ENCODE results near the gene MTMR11. TPM values are rescaled to one million over a fixed set of nuclear protein-coding genes. Genes with fewer than 3 reads are reported as not detected.

The MTMR11 gene
- total RNA-seq, 1 donor from 2014 or later = 39.3 TPM

DNA sequence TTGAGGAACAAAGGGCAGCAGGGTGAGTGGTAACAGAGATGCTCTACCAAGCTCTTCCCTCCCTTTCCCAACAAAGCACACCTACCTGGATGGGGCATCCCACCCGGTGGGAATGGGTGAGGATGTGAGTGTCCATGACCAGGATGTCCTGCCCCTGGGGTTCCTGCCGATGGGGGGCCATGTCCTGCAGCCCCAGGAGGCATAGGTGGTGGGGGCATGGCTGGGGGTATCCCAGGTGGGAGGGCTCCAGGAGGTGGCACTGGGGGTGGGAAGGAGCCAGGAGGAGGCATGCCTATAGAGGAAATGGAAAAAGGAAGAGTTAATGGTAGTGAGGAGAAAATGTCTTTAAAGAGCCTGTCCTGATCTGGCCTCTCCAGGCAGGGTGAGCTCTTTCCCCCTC, 10.9 kb downstream of the MTMR11 start:
- DNase-seq (ENCODE audit: low spot score in 2 of 2, unreplicated experiment in 2 of 2) = no peak
- Mint-ChIP-seq H3K4me1 (peaks cover 35% of the 10 kb centered on the region), H3K27me3 (ENCODE audit: low read depth) (no peaks in the 10 kb centered on the region), H3K27ac (no peak overlapping the region), H3K36me3 (peaks cover 41% of the 10 kb centered on the region), H3K9me3 (no peaks in the 10 kb centered on the region), H3K4me3 (peak overlapping the region; percentile 99)
- TF ChIP-seq, protein P1, sequence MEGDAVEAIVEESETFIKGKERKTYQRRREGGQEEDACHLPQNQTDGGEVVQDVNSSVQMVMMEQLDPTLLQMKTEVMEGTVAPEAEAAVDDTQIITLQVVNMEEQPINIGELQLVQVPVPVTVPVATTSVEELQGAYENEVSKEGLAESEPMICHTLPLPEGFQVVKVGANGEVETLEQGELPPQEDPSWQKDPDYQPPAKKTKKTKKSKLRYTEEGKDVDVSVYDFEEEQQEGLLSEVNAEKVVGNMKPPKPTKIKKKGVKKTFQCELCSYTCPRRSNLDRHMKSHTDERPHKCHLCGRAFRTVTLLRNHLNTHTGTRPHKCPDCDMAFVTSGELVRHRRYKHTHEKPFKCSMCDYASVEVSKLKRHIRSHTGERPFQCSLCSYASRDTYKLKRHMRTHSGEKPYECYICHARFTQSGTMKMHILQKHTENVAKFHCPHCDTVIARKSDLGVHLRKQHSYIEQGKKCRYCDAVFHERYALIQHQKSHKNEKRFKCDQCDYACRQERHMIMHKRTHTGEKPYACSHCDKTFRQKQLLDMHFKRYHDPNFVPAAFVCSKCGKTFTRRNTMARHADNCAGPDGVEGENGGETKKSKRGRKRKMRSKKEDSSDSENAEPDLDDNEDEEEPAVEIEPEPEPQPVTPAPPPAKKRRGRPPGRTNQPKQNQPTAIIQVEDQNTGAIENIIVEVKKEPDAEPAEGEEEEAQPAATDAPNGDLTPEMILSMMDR (IDR thresholded peaks at IDR 0.05; ENCODE audit: unreplicated experiment) = no peak

DNA sequence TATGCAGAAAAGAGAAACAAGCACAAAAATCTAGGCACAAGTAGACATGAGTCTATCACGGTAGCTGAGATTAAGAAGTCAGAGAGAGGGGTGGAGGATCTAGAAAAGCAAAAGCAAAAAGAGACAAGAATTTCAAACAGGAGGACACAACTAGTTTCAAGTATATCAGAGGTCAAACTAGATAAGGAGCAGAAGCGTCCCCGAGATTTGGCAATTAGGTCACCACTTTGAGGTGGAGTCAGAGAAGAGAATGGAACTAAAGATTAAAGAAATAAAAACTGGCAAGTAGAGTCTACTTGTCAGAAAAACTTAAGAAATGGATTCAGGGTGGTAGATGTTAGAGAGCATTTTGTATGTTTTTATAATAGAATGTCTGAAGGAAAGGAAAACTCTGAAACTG, 11.3 kb downstream of the MTMR11 start:
- H3K4me1 Mint-ChIP-seq = peaks cover 35% of the 10 kb centered on the region
- DNase-seq (ENCODE audit: low spot score in 2 of 2, unreplicated experiment in 2 of 2) = no peak
- H3K9me3 Mint-ChIP-seq = no peaks in the 10 kb centered on the region
- peaks cover 37% of the 10 kb centered on the region for H3K36me3 Mint-ChIP-seq
- TF ChIP-seq, protein P1 (IDR thresholded peaks at IDR 0.05; ENCODE audit: unreplicated experiment) = no peak
- peak overlapping the region; percentile 99 for H3K4me3 Mint-ChIP-seq
- no peaks in the 10 kb centered on the region for H3K27me3 Mint-ChIP-seq (ENCODE audit: low read depth)
- peak overlapping the region; percentile 10 for H3K27ac Mint-ChIP-seq

DNA sequence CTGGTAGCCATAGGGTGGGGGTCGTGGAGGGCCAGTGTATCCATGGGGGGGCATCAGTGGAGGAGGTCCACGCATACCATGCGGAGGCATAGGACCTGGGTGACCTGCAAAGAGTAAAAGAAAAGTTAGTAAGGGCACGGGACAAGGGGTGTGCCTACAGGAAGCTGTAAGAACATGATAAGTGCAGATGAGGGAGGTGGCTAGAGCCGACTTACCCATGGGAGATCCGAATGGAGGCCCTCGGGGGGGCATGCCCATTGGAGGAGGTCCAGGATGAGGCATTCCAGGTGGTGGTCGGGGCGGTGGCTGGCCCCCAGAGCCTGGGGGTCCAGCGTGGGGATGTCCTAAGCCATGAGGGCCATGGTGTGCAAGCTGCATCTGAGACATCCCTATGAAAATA, 13.1 kb downstream of the MTMR11 start:
- Mint-ChIP-seq H3K27me3 (ENCODE audit: low read depth) (no peaks in the 10 kb centered on the region), H3K27ac (no peak overlapping the region), H3K36me3 (peaks cover 36% of the 10 kb centered on the region), H3K4me1 (peaks cover 25% of the 10 kb centered on the region), H3K9me3 (no peaks in the 10 kb centered on the region), H3K4me3 (no peak overlapping the region)
- TF ChIP-seq, protein P1 (IDR thresholded peaks at IDR 0.05; ENCODE audit: unreplicated experiment) = no peak
- DNase-seq (ENCODE audit: low spot score in 2 of 2, unreplicated experiment in 2 of 2) = no peak

DNA sequence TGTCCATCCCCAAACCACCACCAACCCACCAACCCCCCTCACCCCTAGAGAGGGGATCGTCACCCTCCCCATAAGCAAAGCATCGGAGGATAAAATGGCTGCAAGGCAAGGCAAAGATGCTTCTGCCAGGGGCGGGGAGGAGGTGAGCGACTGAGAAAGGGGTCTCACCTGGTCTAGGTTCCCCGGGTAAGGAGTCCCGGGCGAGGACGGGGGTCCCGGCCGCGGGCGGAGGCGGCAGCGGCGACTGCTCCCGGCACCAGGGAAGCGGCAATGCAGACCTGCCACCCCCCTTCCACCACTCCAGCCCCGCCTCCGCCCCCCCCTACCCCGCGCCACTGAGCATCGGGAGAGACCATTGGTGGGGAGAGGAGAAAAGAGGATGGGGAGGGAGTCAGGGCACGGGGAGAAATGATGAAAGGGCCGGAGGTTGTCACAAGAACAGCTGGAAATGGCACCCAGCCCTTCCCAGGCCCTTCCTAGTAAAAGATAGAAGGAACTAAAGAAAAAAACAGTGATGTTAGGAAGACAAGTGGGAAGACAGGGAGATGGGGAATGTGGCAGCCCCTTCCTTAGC, 19.0 kb downstream of the MTMR11 start, which contains the start of gene SV2A:
Gene SV2A (minus strand): TSS at position 274 of the 574 bp plus-strand sequence. CDS start 4,004 bp downstream, outside the sequence.
- DNase-seq (ENCODE audit: low spot score in 2 of 2, unreplicated experiment in 2 of 2) = peak; percentile 45 to 53
- H3K4me3 Mint-ChIP-seq = peak within 1 kb of the TSS; percentile 85
- TF ChIP-seq, protein P1 (IDR thresholded peaks at IDR 0.05; ENCODE audit: unreplicated experiment) = no peak
- H3K9me3 Mint-ChIP-seq = no peaks in the 10 kb centered on the region
- no peaks in the 10 kb centered on the region for H3K27me3 Mint-ChIP-seq (ENCODE audit: low read depth)
- H3K27ac Mint-ChIP-seq = peak within 1 kb of the TSS; percentile 71
- peaks cover 14% of the 10 kb centered on the region for H3K36me3 Mint-ChIP-seq
- H3K4me1 Mint-ChIP-seq = peaks cover 27% of the 10 kb centered on the region

DNA sequence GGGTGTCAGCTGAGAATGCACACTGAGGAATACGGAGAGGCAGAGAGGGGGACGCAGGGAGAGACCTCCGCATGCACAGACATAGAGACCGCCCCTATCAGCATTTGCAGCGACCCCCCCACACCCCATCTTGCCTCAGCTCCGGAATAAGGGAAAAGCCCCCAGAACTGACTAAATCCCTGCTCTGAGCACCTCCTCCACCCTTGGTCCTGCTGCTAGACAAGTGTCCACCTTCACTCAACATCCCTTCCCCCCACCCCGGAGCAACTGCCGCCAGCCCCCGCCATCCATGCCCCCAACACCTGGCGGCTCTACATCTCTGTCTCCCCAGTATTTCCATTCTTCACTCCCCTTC, 19.8 kb downstream of the MTMR11 start:
- no peak overlapping the region for H3K27ac Mint-ChIP-seq
- H3K4me3 Mint-ChIP-seq = peak overlapping the region; percentile 85
- no peaks in the 10 kb centered on the region for H3K27me3 Mint-ChIP-seq (ENCODE audit: low read depth)
- DNase-seq (ENCODE audit: low spot score in 2 of 2, unreplicated experiment in 2 of 2) = no peak
- H3K36me3 Mint-ChIP-seq = peaks cover 11% of the 10 kb centered on the region
- TF ChIP-seq, protein P1 (IDR thresholded peaks at IDR 0.05; ENCODE audit: unreplicated experiment) = no peak
- H3K9me3 Mint-ChIP-seq = no peaks in the 10 kb centered on the region
- H3K4me1 Mint-ChIP-seq = peaks cover 27% of the 10 kb centered on the region
